Embryonic facial prominence (tissue), 1 donor: ENCODE measurements around the gene NUTM2E.
A peak's percentile ranks its signal among the peaks of the same experiment; 100 is the strongest.
"Not testable (repeated sequence)": the region's sequence is repeated elsewhere in the genome, so short reads cannot be mapped to it uniquely, and the experiment has no call there.

ENCODE experiments used
- DNase-seq: peaks from one replicate; pipeline ENCODE4 v3.0.0-alpha.2; 2016; ENCODE audit errors: extremely low spot score

NUTM2E gene

GRCh38 chr10:79826496-79827215 lies at the start of gene NUTM2E:
TSS of gene NUTM2E (plus strand) at chr10:79826739. CDS start at chr10:79841741, 15,002 bp downstream.
- peak; percentile 48 for DNase-seq

- DNase-seq: not testable (repeated sequence)
Measured at GRCh38 chr10:79777997-79778396, 48.5 kb upstream of the NUTM2E start.

GRCh38 chr10:79779310-79779938 lies 47.1 kb upstream of the NUTM2E start:
- DNase-seq: not testable (repeated sequence)

- DNase-seq: not testable (repeated sequence)
Measured at GRCh38 chr10:79779992-79780391, 46.5 kb upstream of the NUTM2E start.

- DNase-seq: not testable (repeated sequence)
Measured at GRCh38 chr10:79781584-79781983, 45.0 kb upstream of the NUTM2E start.

GRCh38 chr10:79787455-79787952 lies 39.0 kb upstream of the NUTM2E start:
- not testable (repeated sequence) for DNase-seq

- not testable (repeated sequence) for DNase-seq
Measured at GRCh38 chr10:79789351-79789750, 37.2 kb upstream of the NUTM2E start.

GRCh38 chr10:79791906-79792517 lies 34.5 kb upstream of the NUTM2E start:
- not testable (repeated sequence) for DNase-seq

- not testable (repeated sequence) for DNase-seq
Measured at GRCh38 chr10:79799337-79799736, 27.2 kb upstream of the NUTM2E start.

GRCh38 chr10:79805857-79806256 lies 20.7 kb upstream of the NUTM2E start:
- not testable (repeated sequence) for DNase-seq

GRCh38 chr10:79811895-79812294 lies 14.6 kb upstream of the NUTM2E start:
- DNase-seq: not testable (repeated sequence)

- not testable (repeated sequence) for DNase-seq
Measured at GRCh38 chr10:79816290-79816689, 10.2 kb upstream of the NUTM2E start.

GRCh38 chr10:79823387-79823786 lies 3.2 kb upstream of the NUTM2E start:
- DNase-seq: not testable (repeated sequence)

GRCh38 chr10:79825587-79826011 lies 940 bp upstream of the NUTM2E start:
- DNase-seq: not testable (repeated sequence)

- not testable (repeated sequence) for DNase-seq
Measured at GRCh38 chr10:79826131-79826495, 426 bp upstream of the NUTM2E start.

- DNase-seq: not testable (repeated sequence)
Measured at GRCh38 chr10:79833833-79834232, 7.3 kb downstream of the NUTM2E start.

- DNase-seq: not testable (repeated sequence)
Measured at GRCh38 chr10:79835891-79836290, 9.4 kb downstream of the NUTM2E start.

- not testable (repeated sequence) for DNase-seq
Measured at GRCh38 chr10:79836891-79837290, 10.4 kb downstream of the NUTM2E start.

GRCh38 chr10:79838441-79838840 lies 11.9 kb downstream of the NUTM2E start:
- not testable (repeated sequence) for DNase-seq

GRCh38 chr10:79853191-79853854 lies 26.8 kb downstream of the NUTM2E start:
- DNase-seq: not testable (repeated sequence)

- not testable (repeated sequence) for DNase-seq
Measured at GRCh38 chr10:79862269-79862668, 35.7 kb downstream of the NUTM2E start.

GRCh38 chr10:79862803-79863202 lies 36.3 kb downstream of the NUTM2E start:
- DNase-seq: not testable (repeated sequence)
